ENCODE results near the gene HECW1. TPM values are rescaled to one million over a fixed set of nuclear protein-coding genes. Genes with fewer than 3 reads are reported as not detected.
"Not testable (repeated sequence)": the region's sequence is repeated elsewhere in the genome, so short reads cannot be mapped to it uniquely, and the experiment has no call there.

HECW1 gene
- total RNA-seq, 2 experiments from 2014 or later: not detected

DNA sequence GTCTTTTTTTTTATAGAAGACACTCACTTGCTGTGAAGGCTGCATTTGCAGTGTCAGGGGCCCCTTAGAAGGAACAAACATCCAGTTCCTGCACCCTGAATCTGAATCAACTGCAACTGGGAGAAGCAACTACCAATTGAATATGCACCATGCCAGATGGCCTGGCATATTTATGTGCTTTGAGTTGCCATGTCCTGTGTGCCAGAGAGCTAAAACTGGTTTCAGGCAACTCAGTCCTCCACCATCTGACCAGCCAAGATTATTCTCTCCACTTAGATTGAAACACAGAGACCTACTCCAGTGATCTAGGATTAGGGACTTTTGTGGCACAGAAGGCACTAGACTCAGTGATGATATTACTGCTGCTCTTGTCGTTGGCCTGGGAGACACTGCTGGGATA lies 225.4 kb downstream of the HECW1 start:
- Mint-ChIP-seq H3K9me3 (no peaks in the 10 kb centered on the region), H3K27ac (no peak overlapping the region), H3K4me3 (no peak overlapping the region), H3K27me3 (peaks cover 7% of the 10 kb centered on the region), H3K36me3 (ENCODE audit: low read depth) (no peaks in the 10 kb centered on the region), H3K4me1 (ENCODE audit: low read depth) (no peaks in the 10 kb centered on the region)
- DNase-seq (no peak), ATAC-seq (no peak)
- TF ChIP-seq, protein P1, sequence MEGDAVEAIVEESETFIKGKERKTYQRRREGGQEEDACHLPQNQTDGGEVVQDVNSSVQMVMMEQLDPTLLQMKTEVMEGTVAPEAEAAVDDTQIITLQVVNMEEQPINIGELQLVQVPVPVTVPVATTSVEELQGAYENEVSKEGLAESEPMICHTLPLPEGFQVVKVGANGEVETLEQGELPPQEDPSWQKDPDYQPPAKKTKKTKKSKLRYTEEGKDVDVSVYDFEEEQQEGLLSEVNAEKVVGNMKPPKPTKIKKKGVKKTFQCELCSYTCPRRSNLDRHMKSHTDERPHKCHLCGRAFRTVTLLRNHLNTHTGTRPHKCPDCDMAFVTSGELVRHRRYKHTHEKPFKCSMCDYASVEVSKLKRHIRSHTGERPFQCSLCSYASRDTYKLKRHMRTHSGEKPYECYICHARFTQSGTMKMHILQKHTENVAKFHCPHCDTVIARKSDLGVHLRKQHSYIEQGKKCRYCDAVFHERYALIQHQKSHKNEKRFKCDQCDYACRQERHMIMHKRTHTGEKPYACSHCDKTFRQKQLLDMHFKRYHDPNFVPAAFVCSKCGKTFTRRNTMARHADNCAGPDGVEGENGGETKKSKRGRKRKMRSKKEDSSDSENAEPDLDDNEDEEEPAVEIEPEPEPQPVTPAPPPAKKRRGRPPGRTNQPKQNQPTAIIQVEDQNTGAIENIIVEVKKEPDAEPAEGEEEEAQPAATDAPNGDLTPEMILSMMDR (IDR thresholded peaks at IDR 0.05): no peak
- CTCF ChIA-PET: interaction anchor here (0.9 kb wide), 1 partner anchor 10 kb away, joined by 4 read pairs; no protein-coding TSS in a partner anchor
- intact Hi-C loops (cut with micrococcal nuclease): no loop called here
- POLR2A ChIA-PET: no interaction called here

DNA sequence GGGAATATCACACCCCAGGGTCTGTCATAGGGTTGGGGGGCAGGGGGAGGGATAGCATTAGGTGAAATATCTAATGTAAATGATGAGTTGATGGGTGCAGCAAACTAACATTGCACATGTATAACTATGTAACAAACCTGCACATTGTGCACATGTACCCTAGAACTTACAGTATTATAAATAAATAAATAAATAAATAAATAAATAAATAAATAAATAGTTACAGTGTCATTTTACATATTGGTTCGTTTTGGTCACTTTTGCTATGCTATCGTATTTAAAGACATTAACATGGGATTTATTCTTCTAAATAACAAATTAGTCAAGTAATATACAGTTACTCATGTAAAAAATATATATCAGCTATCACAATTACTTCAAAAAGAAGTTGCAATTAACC lies 228.7 kb downstream of the HECW1 start:
- ChIA-PET POLR2A (no interaction called here), CTCF (interaction anchor here (1.4 kb wide), 1 partner anchor 99 kb away, joined by 4 read pairs; no protein-coding TSS in a partner anchor)
- no peak overlapping the region for H3K27ac Mint-ChIP-seq
- no peaks in the 10 kb centered on the region for H3K9me3 Mint-ChIP-seq
- DNase-seq: no peak
- ATAC-seq: no peak
- no peaks in the 10 kb centered on the region for H3K36me3 Mint-ChIP-seq (ENCODE audit: low read depth)
- H3K4me3 Mint-ChIP-seq: no peak overlapping the region
- intact Hi-C loops (cut with micrococcal nuclease): no loop called here
- H3K4me1 Mint-ChIP-seq (ENCODE audit: low read depth): no peaks in the 10 kb centered on the region
- TF ChIP-seq, protein P1 (IDR thresholded peaks at IDR 0.05): no peak
- peaks cover 27% of the 10 kb centered on the region for H3K27me3 Mint-ChIP-seq

DNA sequence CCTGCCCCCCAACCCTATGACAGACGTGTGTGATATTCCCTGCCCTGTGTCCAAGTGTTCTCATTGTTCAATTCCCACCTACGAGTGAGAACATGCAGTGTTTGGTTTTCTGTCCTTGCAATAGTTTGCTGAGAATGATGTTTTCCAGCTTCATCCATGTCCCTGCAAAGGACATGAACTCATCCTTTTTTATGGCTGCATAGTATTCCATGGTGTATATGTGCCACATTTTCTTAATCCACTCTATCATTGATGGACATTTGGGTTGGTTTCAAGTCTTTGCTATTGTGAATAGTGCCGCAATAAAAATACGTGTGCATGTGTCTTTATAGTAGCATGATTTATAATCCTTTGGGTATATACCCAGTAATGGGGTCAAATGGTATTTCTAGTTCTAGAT lies 231.0 kb downstream of the HECW1 start:
- H3K27ac Mint-ChIP-seq; DNase-seq; H3K9me3 Mint-ChIP-seq; H3K4me1 Mint-ChIP-seq (ENCODE audit: low read depth); H3K36me3 Mint-ChIP-seq (ENCODE audit: low read depth); intact Hi-C loops (cut with micrococcal nuclease); H3K4me3 Mint-ChIP-seq; POLR2A ChIA-PET; ATAC-seq; CTCF ChIA-PET: not testable (repeated sequence)
- peaks cover 38% of the 10 kb centered on the region for H3K27me3 Mint-ChIP-seq

DNA sequence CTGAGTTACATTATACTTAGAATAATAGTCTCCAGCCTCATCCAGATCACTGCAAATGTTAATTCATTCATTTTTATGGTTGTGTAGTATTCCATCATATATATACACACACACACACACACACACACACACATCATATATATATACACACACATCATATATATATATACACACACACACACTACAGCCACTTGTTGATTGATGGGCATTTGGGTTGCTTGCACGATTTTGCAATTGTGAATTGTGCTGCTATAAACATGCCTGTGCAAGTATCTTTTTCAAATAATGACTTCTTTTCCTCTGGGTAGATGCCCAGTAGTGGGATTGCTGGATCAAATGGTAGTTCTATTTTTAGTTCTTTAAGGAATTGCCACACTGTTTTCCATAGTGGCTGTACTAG lies 233.2 kb downstream of the HECW1 start:
- H3K4me3 Mint-ChIP-seq; H3K9me3 Mint-ChIP-seq; intact Hi-C loops (cut with micrococcal nuclease); H3K36me3 Mint-ChIP-seq (ENCODE audit: low read depth); H3K27ac Mint-ChIP-seq; CTCF ChIA-PET; DNase-seq; ATAC-seq; H3K4me1 Mint-ChIP-seq (ENCODE audit: low read depth); POLR2A ChIA-PET: not testable (repeated sequence)
- peaks cover 45% of the 10 kb centered on the region for H3K27me3 Mint-ChIP-seq

DNA sequence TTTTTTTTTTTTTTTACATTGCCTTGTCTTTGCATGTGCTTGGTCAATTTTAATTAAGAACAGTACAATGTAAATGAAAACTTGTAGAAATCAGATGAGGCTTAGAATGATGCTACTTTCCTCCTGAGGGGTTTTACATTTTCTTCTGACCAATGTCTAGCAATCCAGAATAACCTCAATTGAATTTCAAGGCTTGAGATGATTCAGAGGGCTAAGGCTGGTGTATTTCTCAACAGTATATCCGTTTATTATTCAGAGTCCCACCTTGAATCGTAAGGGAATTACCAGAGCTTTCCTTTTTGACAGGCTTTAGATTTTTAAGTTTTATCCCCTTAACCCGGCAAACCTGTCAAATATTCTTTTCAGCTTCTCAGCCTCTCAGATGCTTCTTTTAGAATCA lies 239.2 kb downstream of the HECW1 start:
- intact Hi-C loops (cut with micrococcal nuclease): no loop called here
- Mint-ChIP-seq H3K4me1 (ENCODE audit: low read depth) (no peaks in the 10 kb centered on the region), H3K36me3 (ENCODE audit: low read depth) (no peaks in the 10 kb centered on the region), H3K27me3 (peaks cover 48% of the 10 kb centered on the region), H3K9me3 (peaks cover 10% of the 10 kb centered on the region), H3K27ac (no peak overlapping the region), H3K4me3 (no peak overlapping the region)
- no peak for ATAC-seq
- TF ChIP-seq, protein P1 (IDR thresholded peaks at IDR 0.05): no peak
- POLR2A ChIA-PET: no interaction called here
- CTCF ChIA-PET: no interaction called here
- no peak for DNase-seq

DNA sequence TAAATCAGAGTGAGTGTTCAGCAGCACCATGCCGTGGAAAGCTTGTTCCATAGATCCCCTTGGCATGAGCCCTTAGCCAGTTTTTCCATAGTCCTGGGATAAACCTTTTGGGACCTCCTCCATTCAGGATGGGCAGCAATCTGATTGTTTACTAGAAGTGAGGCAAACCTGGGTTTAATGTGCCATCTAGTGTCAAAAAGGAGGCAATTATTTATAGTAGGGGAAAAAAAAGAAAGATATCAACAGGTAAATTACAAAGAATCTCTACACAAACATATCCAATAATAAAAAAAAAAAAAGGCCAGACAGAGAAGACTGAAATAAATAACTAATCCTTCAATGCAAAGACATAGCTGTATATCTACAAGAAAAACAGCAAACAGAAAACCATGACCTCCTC lies 241.5 kb downstream of the HECW1 start:
- CTCF ChIA-PET: interaction anchor here (0.6 to 1.2 kb wide), 2 partner anchors 92 to 119 kb away, joined by 3 read pairs; no protein-coding TSS in a partner anchor
- Mint-ChIP-seq H3K27ac (no peak overlapping the region), H3K4me1 (ENCODE audit: low read depth) (no peaks in the 10 kb centered on the region), H3K4me3 (no peak overlapping the region), H3K27me3 (peaks cover 41% of the 10 kb centered on the region), H3K36me3 (ENCODE audit: low read depth) (no peaks in the 10 kb centered on the region), H3K9me3 (peaks cover 8% of the 10 kb centered on the region)
- ATAC-seq (no peak), DNase-seq (no peak)
- POLR2A ChIA-PET: no interaction called here
- intact Hi-C loops (cut with micrococcal nuclease): no loop called here
- TF ChIP-seq, protein P1 (IDR thresholded peaks at IDR 0.05): peak; percentile 18

Data from activated CD8-positive, alpha-beta T cell treated with anti-CD3 and anti-CD28 coated beads for 36 hours (primary cell).